ENCODE results near the gene RASGEF1C.

Gene RASGEF1C

DNA sequence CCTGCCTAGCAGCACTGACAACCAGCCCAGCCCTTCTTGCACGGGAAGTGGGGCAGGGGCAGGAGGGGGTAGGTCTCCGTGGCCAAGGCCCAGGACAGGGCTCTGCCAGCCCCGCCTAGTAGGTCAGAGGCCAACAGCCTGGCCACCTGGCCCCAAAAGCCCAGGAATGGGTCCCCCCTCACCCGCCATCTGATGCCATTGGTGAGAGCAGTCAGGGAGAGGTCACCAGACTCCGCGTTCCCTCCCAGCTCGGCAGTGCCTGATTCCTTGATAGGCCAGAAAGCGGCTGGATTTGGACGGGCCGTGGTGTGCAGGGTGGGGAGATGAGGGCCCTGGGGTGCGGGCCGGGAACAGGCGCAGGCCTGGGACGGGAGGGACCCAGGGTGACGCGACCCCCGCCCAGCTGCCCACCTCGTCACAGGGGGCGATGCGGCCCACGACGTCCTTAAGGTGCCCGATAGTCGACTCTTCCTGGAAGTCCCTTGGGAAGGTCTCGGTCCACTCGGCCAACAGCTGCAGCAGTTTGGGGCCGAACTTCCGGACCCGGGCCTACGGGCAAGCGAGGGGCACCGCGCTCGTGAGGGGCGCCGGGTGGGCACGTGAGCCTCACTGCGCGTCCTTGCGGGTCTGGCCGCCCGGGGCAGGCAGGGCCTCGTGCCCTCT lies 72.9 kb downstream of the RASGEF1C start:
- peak; percentile 68 for DNase-seq (ENCODE audit: low spot score)
- Histone ChIP-seq H3K4me3 (no peak overlapping the region), H3K27ac (no peak overlapping the region)
- TF ChIP-seq, protein P1, sequence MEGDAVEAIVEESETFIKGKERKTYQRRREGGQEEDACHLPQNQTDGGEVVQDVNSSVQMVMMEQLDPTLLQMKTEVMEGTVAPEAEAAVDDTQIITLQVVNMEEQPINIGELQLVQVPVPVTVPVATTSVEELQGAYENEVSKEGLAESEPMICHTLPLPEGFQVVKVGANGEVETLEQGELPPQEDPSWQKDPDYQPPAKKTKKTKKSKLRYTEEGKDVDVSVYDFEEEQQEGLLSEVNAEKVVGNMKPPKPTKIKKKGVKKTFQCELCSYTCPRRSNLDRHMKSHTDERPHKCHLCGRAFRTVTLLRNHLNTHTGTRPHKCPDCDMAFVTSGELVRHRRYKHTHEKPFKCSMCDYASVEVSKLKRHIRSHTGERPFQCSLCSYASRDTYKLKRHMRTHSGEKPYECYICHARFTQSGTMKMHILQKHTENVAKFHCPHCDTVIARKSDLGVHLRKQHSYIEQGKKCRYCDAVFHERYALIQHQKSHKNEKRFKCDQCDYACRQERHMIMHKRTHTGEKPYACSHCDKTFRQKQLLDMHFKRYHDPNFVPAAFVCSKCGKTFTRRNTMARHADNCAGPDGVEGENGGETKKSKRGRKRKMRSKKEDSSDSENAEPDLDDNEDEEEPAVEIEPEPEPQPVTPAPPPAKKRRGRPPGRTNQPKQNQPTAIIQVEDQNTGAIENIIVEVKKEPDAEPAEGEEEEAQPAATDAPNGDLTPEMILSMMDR (IDR thresholded peaks at IDR 0.05), result no peak

DNA sequence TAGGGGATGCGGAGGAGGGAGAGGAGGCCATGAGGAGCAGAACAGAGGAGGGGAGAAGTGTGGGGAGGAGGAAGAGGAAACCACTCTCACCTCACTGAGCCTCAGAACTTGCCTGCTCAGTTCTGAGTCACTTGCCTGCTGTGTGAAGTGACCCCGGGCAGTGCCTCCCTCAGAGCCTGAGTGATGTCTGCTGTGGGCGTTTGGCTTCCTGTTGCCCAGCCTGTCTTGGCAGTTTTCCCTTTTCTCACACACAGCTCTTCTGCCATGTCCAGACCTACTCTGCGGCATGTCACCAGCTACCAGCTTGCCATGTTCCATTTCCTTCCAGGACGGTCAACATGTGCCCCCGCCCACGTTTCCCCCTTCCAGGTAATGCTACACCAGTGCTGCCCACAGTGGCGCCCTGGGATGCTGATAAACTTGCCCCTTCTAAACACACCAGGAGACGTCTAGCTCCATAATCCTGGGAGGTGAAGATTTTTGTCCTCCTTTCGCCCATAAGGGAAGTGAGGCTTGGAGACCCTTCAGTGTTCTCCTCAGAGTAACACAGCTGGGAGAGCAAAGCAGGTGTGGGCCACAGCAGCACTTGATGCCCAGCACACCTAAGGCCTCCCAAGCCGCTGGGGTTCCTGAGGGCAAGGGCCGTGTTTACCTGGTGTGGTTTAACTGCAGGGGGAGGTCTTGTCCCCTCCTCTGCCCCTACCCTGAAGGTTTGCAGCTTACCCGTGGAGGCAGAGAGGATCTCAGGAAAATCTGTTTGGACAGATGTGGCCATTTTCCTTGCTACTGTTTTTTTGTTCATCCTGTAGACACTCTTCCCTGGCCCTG lies 73.7 kb downstream of the RASGEF1C start:
- TF ChIP-seq, protein P1 (IDR thresholded peaks at IDR 0.05), result no peak
- H3K27ac ChIP-seq, result no peak overlapping the region
- peak; percentile 57 for DNase-seq (ENCODE audit: low spot score)
- no peak overlapping the region for H3K4me3 ChIP-seq

DNA sequence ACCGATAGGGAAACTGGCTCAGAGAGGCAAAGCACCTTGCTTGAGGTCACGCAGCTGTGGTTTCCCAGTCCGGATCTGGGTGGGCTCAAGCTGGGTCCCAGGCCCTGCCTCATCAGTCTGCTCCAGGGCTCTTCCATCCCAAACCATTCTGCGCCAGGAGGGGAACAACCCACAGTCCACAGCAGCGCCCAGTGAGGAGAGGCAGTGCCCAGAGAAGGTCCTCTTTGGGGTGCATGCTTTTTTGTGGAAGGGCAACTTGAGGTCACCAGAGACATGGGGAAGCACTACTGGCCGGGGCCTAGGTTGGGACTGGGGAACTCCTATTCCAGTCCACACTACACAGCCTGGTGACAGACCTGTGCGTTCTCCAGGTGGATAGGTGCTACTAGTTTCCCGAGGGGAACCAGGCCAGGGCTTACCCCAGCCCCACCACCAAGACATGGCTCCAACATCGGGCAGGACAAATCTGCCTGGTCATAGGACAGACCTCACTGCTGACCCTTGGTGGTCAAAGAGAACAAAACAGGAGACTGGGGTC lies 75.0 kb downstream of the RASGEF1C start:
- Histone ChIP-seq H3K4me3 (no peak overlapping the region), H3K27ac (no peak overlapping the region)
- peak; percentile 58 for DNase-seq (ENCODE audit: low spot score)
- TF ChIP-seq, protein P1 (IDR thresholded peaks at IDR 0.05), result no peak

DNA sequence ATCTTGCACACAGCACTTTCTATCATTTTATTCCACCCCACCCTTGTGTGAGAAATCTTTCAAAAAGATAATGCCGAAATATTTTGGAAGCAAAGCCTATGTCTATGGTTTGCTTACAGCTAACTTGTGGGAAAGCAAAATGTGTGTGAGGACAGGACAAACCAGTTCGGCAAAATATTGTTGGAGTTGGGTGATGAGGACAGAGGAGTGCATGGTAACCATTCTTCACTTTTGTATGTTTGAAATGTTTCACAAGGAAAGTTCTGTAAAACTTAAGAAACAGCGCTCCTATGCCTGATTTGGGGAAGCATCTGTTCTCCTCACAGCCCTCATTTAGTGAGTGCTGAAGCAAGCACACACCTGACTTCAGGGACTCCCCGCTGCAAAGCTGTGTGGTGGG lies 75.5 kb downstream of the RASGEF1C start:
- Histone ChIP-seq H3K27ac (no peak overlapping the region), H3K4me3 (no peak overlapping the region)
- DNase-seq (ENCODE audit: low spot score), result no peak
- TF ChIP-seq, protein P1 (IDR thresholded peaks at IDR 0.05), result no peak

DNA sequence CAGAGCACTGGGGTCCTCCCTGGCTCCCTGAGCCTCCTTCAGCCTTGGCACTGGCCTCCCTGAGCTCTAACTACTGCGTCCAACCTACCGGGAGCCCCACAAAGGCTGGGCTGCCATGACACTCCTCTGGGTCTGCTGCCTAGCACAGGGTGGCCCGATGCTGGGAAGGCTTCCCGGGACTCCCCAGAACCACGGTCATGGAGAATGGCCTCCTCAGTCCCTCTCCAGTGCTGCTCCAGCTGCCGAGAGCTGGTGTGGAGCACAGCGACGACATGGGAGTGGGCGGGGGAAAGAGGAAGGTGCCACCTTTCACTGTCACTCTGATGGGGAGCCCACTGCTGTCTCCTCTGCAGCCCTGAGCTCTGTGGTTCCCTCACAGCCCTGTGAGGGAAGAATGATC lies 76.0 kb downstream of the RASGEF1C start:
- peak; percentile 60 for DNase-seq (ENCODE audit: low spot score)
- TF ChIP-seq, protein P1 (IDR thresholded peaks at IDR 0.05), result no peak
- no peak overlapping the region for H3K27ac ChIP-seq
- H3K4me3 ChIP-seq, result no peak overlapping the region

DNA sequence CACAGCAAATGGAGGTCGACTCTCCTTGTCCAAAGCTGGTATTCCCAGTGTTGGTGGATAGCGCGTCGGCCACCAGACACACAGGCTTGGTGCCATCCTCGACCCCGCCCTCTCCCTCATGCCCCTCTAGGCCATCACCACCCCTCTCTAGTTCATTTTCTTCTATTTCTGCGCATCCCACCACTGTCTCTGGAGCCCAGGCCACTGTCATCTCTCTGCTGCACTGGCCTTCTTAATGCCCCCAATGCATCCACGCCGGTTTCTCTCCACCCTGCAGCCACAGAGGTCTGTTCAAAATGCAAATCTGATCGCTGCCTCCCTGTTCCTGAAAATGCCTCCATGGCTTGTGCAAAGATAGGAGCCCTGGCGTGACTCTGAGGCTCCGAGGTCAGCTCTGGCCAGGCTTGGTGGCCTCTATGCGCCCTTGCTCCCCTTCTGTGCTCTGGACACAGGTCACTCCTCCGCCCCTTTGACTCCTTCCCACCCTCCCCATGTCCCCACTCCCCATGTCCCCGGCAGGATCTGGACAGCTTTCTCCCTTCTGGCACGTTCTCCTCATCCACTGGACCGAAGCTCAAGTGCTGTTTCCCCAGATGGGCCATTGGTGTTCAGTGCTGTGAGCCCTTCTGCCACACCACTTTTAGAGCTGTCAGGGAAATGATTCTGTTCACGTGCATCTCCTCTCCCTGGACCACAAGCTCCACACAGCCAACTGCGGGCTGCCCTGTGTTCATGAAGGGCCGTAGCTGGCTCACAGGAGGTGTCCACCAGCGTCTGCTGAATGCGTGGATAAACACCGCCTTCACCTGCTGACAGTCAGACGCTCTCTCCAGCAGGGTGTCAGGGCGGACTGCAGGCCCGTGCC lies 77.9 kb downstream of the RASGEF1C start:
- DNase-seq (ENCODE audit: low spot score), result peak; percentile 72
- Histone ChIP-seq H3K27ac (no peak overlapping the region), H3K4me3 (no peak overlapping the region)
- TF ChIP-seq, protein P1 (IDR thresholded peaks at IDR 0.05), result no peak
